ENCODE results near the gene FAAP100.

FAAP100 gene

GRCh38 chr17:81510785-81511553, 41.2 kb downstream of the FAAP100 start:
- Histone ChIP-seq H3K4me1 (ENCODE audit: control extremely low read depth in 1 of 4, control insufficient read depth in 4 of 4, insufficient read depth in 4 of 4, low read length in 3 of 4) (peaks cover 4 to 59% (median 55%) of the 10 kb centered on the region in 4 experiments), H3K36me3 (ENCODE audit: control insufficient read depth in 4 of 4, insufficient read depth in 4 of 4, low read length in 3 of 4) (peaks cover 0 to 36% (median 25%) of the 10 kb centered on the region in 4 experiments), H3K27ac (ENCODE audit: insufficient read depth in 1 of 2, low read depth in 1 of 2, low read length in 2 of 2, poor library complexity in 1 of 2, severe bottlenecking in 2 of 2) (peak overlapping the region; percentile 40 to 79), H3K9me3 (ENCODE audit: control extremely low read depth in 1 of 5, control insufficient read depth in 4 of 5, insufficient read depth in 2 of 5, low read depth in 1 of 5, low read length in 4 of 5) (no peaks in the 10 kb centered on the region), H3K4me3 (ENCODE audit: control insufficient read depth in 1 of 7, extremely low read depth in 1 of 7, insufficient read depth in 4 of 7, low read depth in 2 of 7, low read length in 6 of 7) (peak overlapping the region; percentile 67 to 94 (median 90)), H3K27me3 (replicated peaks in 2 of 5; ENCODE audit: control insufficient read depth in 4 of 5, insufficient read depth in 5 of 5, low read length in 4 of 5) (no peaks in the 10 kb centered on the region)
- no peak for DNase-seq
- POLR2A ChIA-PET: interaction anchor here (2.5 kb wide), 1 partner anchor 13 kb away, joined by 6 read pairs; no protein-coding TSS in a partner anchor
- 9% methylated on average over 48 of the region's 48 CpGs for WGBS (ENCODE audit: insufficient coverage)
- CTCF ChIA-PET: interaction anchor here (0.9 to 2.0 kb wide), 5 partner anchors 13 to 205 kb away, joined by 3 to 6 read pairs (median 3); no protein-coding TSS in a partner anchor

- Histone ChIP-seq H3K4me1 (ENCODE audit: control extremely low read depth in 1 of 4, control insufficient read depth in 4 of 4, insufficient read depth in 4 of 4, low read length in 3 of 4) (peaks cover 4 to 52% (median 47%) of the 10 kb centered on the region in 4 experiments), H3K27me3 (replicated peaks in 2 of 5; ENCODE audit: control insufficient read depth in 4 of 5, insufficient read depth in 5 of 5, low read length in 4 of 5) (no peaks in the 10 kb centered on the region), H3K4me3 (ENCODE audit: control insufficient read depth in 1 of 7, extremely low read depth in 1 of 7, insufficient read depth in 4 of 7, low read depth in 2 of 7, low read length in 6 of 7) (peak overlapping the region in 6 of 7 experiments; percentile 79 to 94 (median 90)), H3K27ac (ENCODE audit: insufficient read depth in 1 of 2, low read depth in 1 of 2, low read length in 2 of 2, poor library complexity in 1 of 2, severe bottlenecking in 2 of 2) (peak overlapping the region in 1 of 2 experiments; percentile 79), H3K9me3 (ENCODE audit: control extremely low read depth in 1 of 5, control insufficient read depth in 4 of 5, insufficient read depth in 2 of 5, low read depth in 1 of 5, low read length in 4 of 5) (no peaks in the 10 kb centered on the region), H3K36me3 (ENCODE audit: control insufficient read depth in 4 of 4, insufficient read depth in 4 of 4, low read length in 3 of 4) (peaks cover 0 to 36% (median 25%) of the 10 kb centered on the region in 4 experiments)
- CTCF ChIA-PET: interaction anchor here (0.9 to 1.7 kb wide), 5 partner anchors 12 to 204 kb away, joined by 3 to 5 read pairs (median 3); no protein-coding TSS in a partner anchor
- POLR2A ChIA-PET: interaction anchor here (2.5 kb wide), 1 partner anchor 12 kb away, joined by 6 read pairs; no protein-coding TSS in a partner anchor
- WGBS (ENCODE audit: insufficient coverage): 19% methylated on average over 19 of the region's 22 CpGs
- no peak for DNase-seq
Measured at GRCh38 chr17:81509972-81510784, 42.0 kb downstream of the FAAP100 start.

- ChIA-PET POLR2A (interaction anchor here (0.7 to 2.5 kb wide), 3 partner anchors 9 to 24 kb away, joined by 3 to 6 read pairs (median 3); no protein-coding TSS in a partner anchor), CTCF (interaction anchor here (0.8 to 1.7 kb wide), 4 partner anchors 10 to 114 kb away, joined by 3 to 5 read pairs (median 4); partner anchors contain the start of gene BAHCC1)
- 36% methylated on average over 12 of the region's 12 CpGs for WGBS (ENCODE audit: insufficient coverage)
- Histone ChIP-seq H3K27ac (ENCODE audit: insufficient read depth in 1 of 2, low read depth in 1 of 2, low read length in 2 of 2, poor library complexity in 1 of 2, severe bottlenecking in 2 of 2) (peak overlapping the region in 1 of 2 experiments; percentile 79), H3K4me1 (ENCODE audit: control extremely low read depth in 1 of 4, control insufficient read depth in 4 of 4, insufficient read depth in 4 of 4, low read length in 3 of 4) (peaks cover 4 to 53% (median 44%) of the 10 kb centered on the region in 4 experiments), H3K4me3 (ENCODE audit: control insufficient read depth in 1 of 7, extremely low read depth in 1 of 7, insufficient read depth in 4 of 7, low read depth in 2 of 7, low read length in 6 of 7) (peak overlapping the region in 6 of 7 experiments; percentile 79 to 94 (median 90)), H3K36me3 (ENCODE audit: control insufficient read depth in 4 of 4, insufficient read depth in 4 of 4, low read length in 3 of 4) (peaks cover 0 to 36% (median 25%) of the 10 kb centered on the region in 4 experiments), H3K27me3 (replicated peaks in 2 of 5; ENCODE audit: control insufficient read depth in 4 of 5, insufficient read depth in 5 of 5, low read length in 4 of 5) (no peaks in the 10 kb centered on the region), H3K9me3 (ENCODE audit: control extremely low read depth in 1 of 5, control insufficient read depth in 4 of 5, insufficient read depth in 2 of 5, low read depth in 1 of 5, low read length in 4 of 5) (no peaks in the 10 kb centered on the region)
- DNase-seq: peak in 2 of 3 donors; percentile 54 to 66
Measured at GRCh38 chr17:81509207-81509971, 42.8 kb downstream of the FAAP100 start.

- CTCF ChIA-PET: interaction anchor here (0.8 to 1.7 kb wide), 5 partner anchors 10 to 217 kb away, joined by 3 to 5 read pairs (median 3); partner anchors contain the start of gene BAHCC1
- no peaks in the 10 kb centered on the region for H3K9me3 ChIP-seq (ENCODE audit: control extremely low read depth in 1 of 5, control insufficient read depth in 4 of 5, insufficient read depth in 2 of 5, low read depth in 1 of 5, low read length in 4 of 5)
- 94% methylated on average over 9 of the region's 10 CpGs for WGBS (ENCODE audit: insufficient coverage)
- H3K27ac ChIP-seq (ENCODE audit: insufficient read depth in 1 of 2, low read depth in 1 of 2, low read length in 2 of 2, poor library complexity in 1 of 2, severe bottlenecking in 2 of 2): no peak overlapping the region
- H3K36me3 ChIP-seq (ENCODE audit: control insufficient read depth in 4 of 4, insufficient read depth in 4 of 4, low read length in 3 of 4): peaks cover 0 to 36% (median 25%) of the 10 kb centered on the region in 4 experiments
- POLR2A ChIA-PET: interaction anchor here (1.2 kb wide), 1 partner anchor 24 kb away, joined by 3 read pairs; no protein-coding TSS in a partner anchor
- DNase-seq: no peak
- H3K4me1 ChIP-seq (ENCODE audit: control extremely low read depth in 1 of 4, control insufficient read depth in 4 of 4, insufficient read depth in 4 of 4, low read length in 3 of 4): peaks cover 4 to 47% (median 38%) of the 10 kb centered on the region in 4 experiments
- H3K27me3 ChIP-seq (replicated peaks in 2 of 5; ENCODE audit: control insufficient read depth in 4 of 5, insufficient read depth in 5 of 5, low read length in 4 of 5): no peaks in the 10 kb centered on the region
- peak overlapping the region in 4 of 7 experiments; percentile 1 to 94 (median 90) for H3K4me3 ChIP-seq (ENCODE audit: control insufficient read depth in 1 of 7, extremely low read depth in 1 of 7, insufficient read depth in 4 of 7, low read depth in 2 of 7, low read length in 6 of 7)
Measured at GRCh38 chr17:81508639-81509206, 43.4 kb downstream of the FAAP100 start.

- peaks cover 0 to 3% (median 0%) of the 10 kb centered on the region in 4 experiments for H3K4me1 ChIP-seq (ENCODE audit: control extremely low read depth in 1 of 4, control insufficient read depth in 4 of 4, insufficient read depth in 4 of 4, low read length in 3 of 4)
- peaks cover 0 to 2% (median 2%) of the 10 kb centered on the region in 4 experiments for H3K36me3 ChIP-seq (ENCODE audit: control insufficient read depth in 4 of 4, insufficient read depth in 4 of 4, low read length in 3 of 4)
- no peak for DNase-seq
- ChIA-PET CTCF (no interaction called here), POLR2A (interaction anchor here (1.6 kb wide), 1 partner anchor 11 kb away, joined by 4 read pairs; no protein-coding TSS in a partner anchor)
- H3K9me3 ChIP-seq (ENCODE audit: control extremely low read depth in 1 of 5, control insufficient read depth in 4 of 5, insufficient read depth in 2 of 5, low read depth in 1 of 5, low read length in 4 of 5): no peaks in the 10 kb centered on the region
- peaks cover 0 to 2% (median 0%) of the 10 kb centered on the region in 5 experiments for H3K27me3 ChIP-seq (replicated peaks in 2 of 5; ENCODE audit: control insufficient read depth in 4 of 5, insufficient read depth in 5 of 5, low read length in 4 of 5)
- H3K4me3 ChIP-seq (ENCODE audit: control insufficient read depth in 1 of 7, extremely low read depth in 1 of 7, insufficient read depth in 4 of 7, low read depth in 2 of 7, low read length in 6 of 7): no peak overlapping the region
- H3K27ac ChIP-seq (ENCODE audit: insufficient read depth in 1 of 2, low read depth in 1 of 2, low read length in 2 of 2, poor library complexity in 1 of 2, severe bottlenecking in 2 of 2): no peak overlapping the region
Measured at GRCh38 chr17:81503619-81504018, 48.5 kb downstream of the FAAP100 start.
